HepG2 (cell line): Measurements from ENCODE around the gene TYMP. TPM values are rescaled to one million over a fixed set of nuclear protein-coding genes. Genes with fewer than 3 reads are reported as not detected.

ENCODE experiments used
- AHR ChIP-seq: IDR thresholded peaks from 2 replicates; pipeline ENCODE4 v1.6.1; 2018; ENCODE audit warnings: missing genetic modification reagents, missing compliant biosample characterization
- ATRX ChIP-seq: sonication (generic); formaldehyde crosslinking; IDR thresholded peaks from 2 replicates; pipeline ENCODE4 v1.4.0; 2020; ENCODE audit warnings: missing genetic modification reagents, borderline replicate concordance
- FOXC1 ChIP-seq: sonication (generic); formaldehyde crosslinking; IDR thresholded peaks from 2 replicates; pipeline ENCODE4 v1.8.0; 2022; ENCODE audit warnings: mild to moderate bottlenecking, missing genetic modification reagents, borderline replicate concordance
- MAFG ChIP-seq: sonication (generic); formaldehyde crosslinking; IDR thresholded peaks from 2 replicates; pipeline ENCODE4 v1.5.1; 2020; ENCODE audit warnings: mild to moderate bottlenecking, missing genetic modification reagents
- MED1 ChIP-seq: sonication (generic); formaldehyde crosslinking; IDR thresholded peaks from 2 replicates; pipeline ENCODE4 v1.4.0; 2020; ENCODE audit warnings: missing genetic modification reagents
- SRY ChIP-seq: sonication (generic); formaldehyde crosslinking; IDR thresholded peaks from 2 replicates; pipeline ENCODE4 v1.8.0; 2022; ENCODE audit warnings: mild to moderate bottlenecking, missing genetic modification reagents
- TAF1 ChIP-seq: sonication (generic); formaldehyde crosslinking; IDR thresholded peaks from 2 replicates; pipeline ENCODE4 v1.4.0; 2020; ENCODE audit warnings: missing genetic modification reagents
- U2AF2 ChIP-seq: fragments of 200-400 bp; formaldehyde crosslinking; IDR thresholded peaks from 2 replicates; pipeline ENCODE4 v1.6.1; 2017; ENCODE audit warnings: low read depth, mild to moderate bottlenecking, low read length
- ZNF460 ChIP-seq: sonication (generic); formaldehyde crosslinking; IDR thresholded peaks from 2 replicates; pipeline ENCODE4 v1.5.1; 2020; ENCODE audit warnings: missing genetic modification reagents, mild to moderate bottlenecking, borderline replicate concordance
- ZNF572 ChIP-seq: sonication (generic); formaldehyde crosslinking; IDR thresholded peaks from 2 replicates; pipeline ENCODE4 v1.5.1; 2020; ENCODE audit warnings: mild to moderate bottlenecking, missing genetic modification reagents
- polyA plus RNA-seq, 8 experiments: library from polyadenylated mRNA; depleted of rRNA in 3 of 8; stranded (reverse) in 7 of 8; unstranded in 1 of 8; fragments of >200 nt; fragmentation: Illumina TruSeq in 4 of 8; extraction: Trizol in 4 of 8; gene quantifications; 2 replicates each; pipeline versions ENCODE4 v1.2.1 to v1.2.3, GENCODE V29; 2011 to 2016; ENCODE audit warnings: low read depth in 4 of 8, missing spikeins in 1 of 8, mixed read lengths in 1 of 8; ENCODE audit not compliant: insufficient read depth in 1 of 8
- total RNA-seq, 5 experiments: library from RNA; depleted of rRNA; stranded (reverse); fragments of >200 nt; fragmentation: Illumina TruSeq; extraction: Trizol; gene quantifications; 2 replicates each; pipeline ENCODE4 v1.2.3, GENCODE V29; 2016; ENCODE audit warnings: low read depth in 1 of 5
- TF ChIP-seq, protein P1 (sequence below): sonication (generic); formaldehyde crosslinking; IDR thresholded peaks from 2 replicates; pipeline ENCODE4 v1.9.0; 2021; ENCODE audit warnings: missing genetic modification reagents, borderline replicate concordance
- TF ChIP-seq, protein P2 (sequence below): sonication (generic); formaldehyde crosslinking; conservative IDR thresholded peaks from 2 replicates; pipeline ENCODE4 v1.8.0; 2022; ENCODE audit warnings: mild to moderate bottlenecking, moderate library complexity, missing genetic modification reagents
- TF ChIP-seq, protein P3 (sequence below): sonication (generic); formaldehyde crosslinking; IDR thresholded peaks from 2 replicates; pipeline ENCODE4 v1.8.0; 2022; ENCODE audit warnings: missing genetic modification reagents, mild to moderate bottlenecking, inconsistent platforms, borderline replicate concordance

The TYMP gene
- total and polyA plus RNA-seq, 2 of the 13 experiments (the other 11 are each of a cell fraction or from before 2014, with no cell fraction given), result 3.9 to 4.3 TPM

DNA sequence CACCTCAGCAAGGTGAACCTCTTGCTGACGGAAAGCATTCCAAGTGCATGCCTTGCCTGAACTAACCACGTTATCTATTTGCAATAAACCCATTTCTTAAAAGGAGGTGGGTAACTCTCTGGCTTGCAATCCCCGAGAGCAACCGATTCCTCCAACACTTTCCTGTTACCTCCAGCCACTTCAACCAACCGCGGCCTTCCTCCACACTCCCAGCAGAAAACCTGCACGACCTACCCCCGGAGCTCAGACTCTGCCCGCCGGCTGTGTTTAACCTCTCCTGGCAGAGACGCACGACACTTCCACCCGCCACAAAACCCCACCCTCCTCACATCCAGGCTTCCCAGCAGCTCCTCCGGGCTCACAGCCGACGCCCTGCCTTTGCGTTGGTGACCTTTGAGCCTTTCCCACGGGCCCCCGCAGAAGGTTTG is 5.1 kb downstream of the TYMP start (continued):
- TF ChIP-seq, protein P1, sequence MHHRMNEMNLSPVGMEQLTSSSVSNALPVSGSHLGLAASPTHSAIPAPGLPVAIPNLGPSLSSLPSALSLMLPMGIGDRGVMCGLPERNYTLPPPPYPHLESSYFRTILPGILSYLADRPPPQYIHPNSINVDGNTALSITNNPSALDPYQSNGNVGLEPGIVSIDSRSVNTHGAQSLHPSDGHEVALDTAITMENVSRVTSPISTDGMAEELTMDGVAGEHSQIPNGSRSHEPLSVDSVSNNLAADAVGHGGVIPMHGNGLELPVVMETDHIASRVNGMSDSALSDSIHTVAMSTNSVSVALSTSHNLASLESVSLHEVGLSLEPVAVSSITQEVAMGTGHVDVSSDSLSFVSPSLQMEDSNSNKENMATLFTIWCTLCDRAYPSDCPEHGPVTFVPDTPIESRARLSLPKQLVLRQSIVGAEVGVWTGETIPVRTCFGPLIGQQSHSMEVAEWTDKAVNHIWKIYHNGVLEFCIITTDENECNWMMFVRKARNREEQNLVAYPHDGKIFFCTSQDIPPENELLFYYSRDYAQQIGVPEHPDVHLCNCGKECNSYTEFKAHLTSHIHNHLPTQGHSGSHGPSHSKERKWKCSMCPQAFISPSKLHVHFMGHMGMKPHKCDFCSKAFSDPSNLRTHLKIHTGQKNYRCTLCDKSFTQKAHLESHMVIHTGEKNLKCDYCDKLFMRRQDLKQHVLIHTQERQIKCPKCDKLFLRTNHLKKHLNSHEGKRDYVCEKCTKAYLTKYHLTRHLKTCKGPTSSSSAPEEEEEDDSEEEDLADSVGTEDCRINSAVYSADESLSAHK (CRISPR knock-in tag), result no peak
- TF ChIP-seq FOXC1 (CRISPR knock-in tag) (no peak), U2AF2 (no peak), ZNF572 (CRISPR knock-in tag) (no peak), SRY (CRISPR knock-in tag) (no peak; the same call in 1 of the 2 replicates), MAFG (no peak), TAF1 (CRISPR knock-in tag) (no peak), ATRX (CRISPR knock-in tag) (no peak), MED1 (CRISPR knock-in tag) (no peak), AHR (CRISPR knock-in tag) (no peak), ZNF460 (CRISPR knock-in tag) (no peak)
- TF ChIP-seq, protein P2, sequence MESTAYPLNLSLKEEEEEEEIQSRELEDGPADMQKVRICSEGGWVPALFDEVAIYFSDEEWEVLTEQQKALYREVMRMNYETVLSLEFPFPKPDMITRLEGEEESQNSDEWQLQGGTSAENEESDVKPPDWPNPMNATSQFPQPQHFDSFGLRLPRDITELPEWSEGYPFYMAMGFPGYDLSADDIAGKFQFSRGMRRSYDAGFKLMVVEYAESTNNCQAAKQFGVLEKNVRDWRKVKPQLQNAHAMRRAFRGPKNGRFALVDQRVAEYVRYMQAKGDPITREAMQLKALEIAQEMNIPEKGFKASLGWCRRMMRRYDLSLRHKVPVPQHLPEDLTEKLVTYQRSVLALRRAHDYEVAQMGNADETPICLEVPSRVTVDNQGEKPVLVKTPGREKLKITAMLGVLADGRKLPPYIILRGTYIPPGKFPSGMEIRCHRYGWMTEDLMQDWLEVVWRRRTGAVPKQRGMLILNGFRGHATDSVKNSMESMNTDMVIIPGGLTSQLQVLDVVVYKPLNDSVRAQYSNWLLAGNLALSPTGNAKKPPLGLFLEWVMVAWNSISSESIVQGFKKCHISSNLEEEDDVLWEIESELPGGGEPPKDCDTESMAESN (CRISPR knock-in tag), result no peak
- TF ChIP-seq, protein P3, sequence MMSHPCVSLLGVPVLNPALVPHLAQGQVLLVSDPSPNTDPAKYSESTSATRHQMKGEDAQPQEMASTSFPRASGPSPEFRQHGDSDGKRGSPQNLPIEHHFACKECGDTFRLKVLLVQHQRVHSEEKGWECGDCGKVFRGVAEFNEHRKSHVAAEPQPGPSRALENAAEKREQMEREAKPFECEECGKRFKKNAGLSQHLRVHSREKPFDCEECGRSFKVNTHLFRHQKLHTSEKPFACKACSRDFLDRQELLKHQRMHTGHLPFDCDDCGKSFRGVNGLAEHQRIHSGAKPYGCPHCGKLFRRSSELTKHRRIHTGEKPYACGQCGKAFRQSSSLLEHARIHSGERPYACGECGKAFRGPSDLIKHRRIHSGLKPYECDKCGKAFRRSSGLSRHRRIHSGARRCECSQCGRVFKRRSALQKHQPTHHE, result no peak
- TF ChIP-seq, all 625 proteins: peak for 17
